Endothelial cell of umbilical vein (primary cell): ENCODE results near the gene TM4SF4.

ENCODE experiments used
- CTCF ChIP-seq, 2 donors: IDR thresholded peaks; 1 replicate in 1 of 2; 2 replicates in 1 of 2; pipeline ENCODE4 v1.5.1; 2011; ENCODE audit warnings: low read length in 2 of 2, mild to moderate bottlenecking in 2 of 2, moderate library complexity in 2 of 2, control low read depth in 1 of 2, inconsistent platforms in 1 of 2, low read depth in 1 of 2; ENCODE audit not compliant: insufficient read depth in 1 of 2; ENCODE audit errors: extremely low read depth in 1 of 2
- EZH2 ChIP-seq: IDR thresholded peaks from 2 replicates; pipeline ENCODE4 v1.6.1; 2012; ENCODE audit warnings: borderline replicate concordance, low read depth, mild to moderate bottlenecking, moderate library complexity, low read length, inconsistent platforms; ENCODE audit not compliant: severe bottlenecking
- FOS ChIP-seq: IDR thresholded peaks from 2 replicates; pipeline ENCODE4 v1.6.1; 2011; ENCODE audit warnings: mild to moderate bottlenecking, low read length, moderate library complexity, borderline replicate concordance; ENCODE audit not compliant: insufficient read depth
- GATA2 ChIP-seq: IDR thresholded peaks from 2 replicates; pipeline ENCODE4 v1.7.0; 2011; ENCODE audit warnings: low read depth, mild to moderate bottlenecking, moderate library complexity, mixed read lengths, low read length; ENCODE audit not compliant: insufficient read length, insufficient read depth
- MYC ChIP-seq: IDR thresholded peaks from one replicate; pipeline ENCODE4 v1.6.1; 2011; ENCODE audit warnings: mild to moderate bottlenecking, low read depth, low read length
- POLR2A ChIP-seq: IDR thresholded peaks from 2 replicates; pipeline ENCODE4 v1.6.1; 2012; ENCODE audit warnings: low read depth, mild to moderate bottlenecking, control low read depth, low read length
- POLR2AphosphoS5 ChIP-seq: IDR thresholded peaks from 2 replicates; pipeline ENCODE4 v1.6.1; 2012; ENCODE audit warnings: low read depth, mild to moderate bottlenecking, control low read depth, low read length, moderate library complexity; ENCODE audit not compliant: insufficient read depth

- TF ChIP-seq EZH2, result no peak
- TF ChIP-seq CTCF (IDR thresholded peaks at IDR 0.05; ENCODE audit: extremely low read depth in 1 of 2, insufficient read depth in 1 of 2, low read depth in 1 of 2, low read length in 2 of 2), result no peak
- no peak for TF ChIP-seq POLR2A
- no peak for TF ChIP-seq GATA2
- peak; percentile 40 for TF ChIP-seq FOS
- TF ChIP-seq MYC, result no peak
- no peak for TF ChIP-seq POLR2AphosphoS5
These were observed 20.5 kb downstream of the TM4SF4 start for GRCh38 chr3:149494759-149495580.
